ENCODE data around the gene OR2S2. TPM values are rescaled to one million over a fixed set of nuclear protein-coding genes. Genes with fewer than 3 reads are reported as not detected.
"Not testable (repeated sequence)": the region's sequence is repeated elsewhere in the genome, so short reads cannot be mapped to it uniquely, and the experiment has no call there.

The OR2S2 gene
- not detected in 2 replicates for total RNA-seq

GRCh38 chr9:35958104-35958837 lies at the start of gene OR2S2:
TSS of gene OR2S2 (minus strand) at chr9:35958154. CDS start at chr9:35958098, 56 bp downstream.
- DNase-seq (ENCODE audit: extremely low read depth, low read depth, low spot score), result no peak

- no peak for DNase-seq (ENCODE audit: extremely low read depth, low read depth, low spot score)
Observed at GRCh38 chr9:36007316-36007708, 49.4 kb upstream of the OR2S2 start.

- DNase-seq (ENCODE audit: extremely low read depth, low read depth, low spot score), result no peak
Observed at GRCh38 chr9:36006549-36007315, 48.8 kb upstream of the OR2S2 start.

- DNase-seq (ENCODE audit: extremely low read depth, low read depth, low spot score), result no peak
Observed at GRCh38 chr9:36005891-36006290, 47.9 kb upstream of the OR2S2 start.

- DNase-seq (ENCODE audit: extremely low read depth, low read depth, low spot score), result no peak
Observed at GRCh38 chr9:35998333-35998732, 40.4 kb upstream of the OR2S2 start.

- not testable (repeated sequence) for DNase-seq (ENCODE audit: extremely low read depth, low read depth, low spot score)
Observed at GRCh38 chr9:35997016-35997415, 39.1 kb upstream of the OR2S2 start.

GRCh38 chr9:35996358-35996970 lies 38.5 kb upstream of the OR2S2 start:
- no peak for DNase-seq (ENCODE audit: extremely low read depth, low read depth, low spot score)

GRCh38 chr9:35994959-35995358 lies 37.0 kb upstream of the OR2S2 start:
- DNase-seq (ENCODE audit: extremely low read depth, low read depth, low spot score), result no peak

- no peak for DNase-seq (ENCODE audit: extremely low read depth, low read depth, low spot score)
Observed at GRCh38 chr9:35993976-35994720, 36.2 kb upstream of the OR2S2 start.

GRCh38 chr9:35993136-35993535 lies 35.2 kb upstream of the OR2S2 start:
- not testable (repeated sequence) for DNase-seq (ENCODE audit: extremely low read depth, low read depth, low spot score)

GRCh38 chr9:35990155-35990554 lies 32.2 kb upstream of the OR2S2 start:
- no peak for DNase-seq (ENCODE audit: extremely low read depth, low read depth, low spot score)

- DNase-seq (ENCODE audit: extremely low read depth, low read depth, low spot score), result no peak
Observed at GRCh38 chr9:35984021-35984420, 26.1 kb upstream of the OR2S2 start.

- DNase-seq (ENCODE audit: extremely low read depth, low read depth, low spot score), result no peak
Observed at GRCh38 chr9:35981699-35982098, 23.7 kb upstream of the OR2S2 start.

- no peak for DNase-seq (ENCODE audit: extremely low read depth, low read depth, low spot score)
Observed at GRCh38 chr9:35980289-35981011, 22.5 kb upstream of the OR2S2 start.

- no peak for DNase-seq (ENCODE audit: extremely low read depth, low read depth, low spot score)
Observed at GRCh38 chr9:35978792-35979191, 20.8 kb upstream of the OR2S2 start.

GRCh38 chr9:35976726-35977125 lies 18.8 kb upstream of the OR2S2 start:
- no peak for DNase-seq (ENCODE audit: extremely low read depth, low read depth, low spot score)

GRCh38 chr9:35974800-35975199 lies 16.8 kb upstream of the OR2S2 start:
- no peak for DNase-seq (ENCODE audit: extremely low read depth, low read depth, low spot score)

- no peak for DNase-seq (ENCODE audit: extremely low read depth, low read depth, low spot score)
Observed at GRCh38 chr9:35972093-35972492, 14.1 kb upstream of the OR2S2 start.

- no peak for DNase-seq (ENCODE audit: extremely low read depth, low read depth, low spot score)
Observed at GRCh38 chr9:35967042-35967441, 9.1 kb upstream of the OR2S2 start.

- no peak for DNase-seq (ENCODE audit: extremely low read depth, low read depth, low spot score)
Observed at GRCh38 chr9:35966433-35966832, 8.5 kb upstream of the OR2S2 start.
